ENCODE measurements around the gene ZBTB11. TPM values are rescaled to one million over a fixed set of nuclear protein-coding genes. Genes with fewer than 3 reads are reported as not detected.

Gene ZBTB11
- total and polyA plus RNA-seq, 9 of the 15 experiments (the other 6 are each of a cell fraction or from before 2014, with no cell fraction given), result 6.2 to 31.9 (median 21.4) TPM

- TF ChIP-seq RREB1 (CRISPR knock-in tag; IDR thresholded peaks at IDR 0.05), result peak; percentile 100
- peak; percentile 95 for TF ChIP-seq ZKSCAN8 (CRISPR knock-in tag; IDR thresholded peaks at IDR 0.05)
- TF ChIP-seq MAFG (tag; conservative IDR thresholded peaks at IDR 0.05), result peak; percentile 53
- TF ChIP-seq ZNF551 (CRISPR knock-in tag; IDR thresholded peaks at IDR 0.05), result peak; percentile 91
- TF ChIP-seq GMEB1 (CRISPR knock-in tag; IDR thresholded peaks at IDR 0.05), result peak; percentile 89
- peak; percentile 39; the same call in 1 of the 2 replicates for TF ChIP-seq MTA2 (IDR thresholded peaks at IDR 0.05; ENCODE audit: low read depth)
- peak; percentile 98 for TF ChIP-seq HEY1 (CRISPR knock-in tag; IDR thresholded peaks at IDR 0.05; ENCODE audit: borderline replicate concordance)
- TF ChIP-seq ZFPM2 (CRISPR knock-in tag; IDR thresholded peaks at IDR 0.05), result peak; percentile 95
- peak; percentile 85 for TF ChIP-seq ZBTB2 (IDR thresholded peaks at IDR 0.05)
- peak; percentile 99 for TF ChIP-seq ZNF589 (CRISPR knock-in tag; IDR thresholded peaks at IDR 0.05; ENCODE audit: low read depth)
- TF ChIP-seq MAZ (CRISPR knock-in tag; conservative IDR thresholded peaks at IDR 0.05 in 1 of 2, IDR thresholded peaks at IDR 0.05 in 1 of 2), result peak in 1 of 2 experiments; percentile 100; a peak in 2 of 4 replicates
- peak; percentile 98 for TF ChIP-seq ZBTB34 (CRISPR knock-in tag; IDR thresholded peaks at IDR 0.05)
- TF ChIP-seq ZNF57 (CRISPR knock-in tag; IDR thresholded peaks at IDR 0.05), result peak; percentile 95
- peak; percentile 22 for TF ChIP-seq CCNT2 (IDR thresholded peaks at IDR 0.05; ENCODE audit: borderline replicate concordance, extremely low read depth, insufficient read length, low read depth, low read length)
- TF ChIP-seq NR2F6 (CRISPR knock-in tag; IDR thresholded peaks at IDR 0.05), result peak; percentile 97
- TF ChIP-seq TCFL5 (CRISPR knock-in tag; conservative IDR thresholded peaks at IDR 0.05), result peak; percentile 99
These were observed 35.4 kb downstream of the ZBTB11 start (continued) for GRCh38 chr3:101641397-101642115.

All from K562 (cell line).